ENCODE data around the gene SV2B.

SV2B gene

DNA sequence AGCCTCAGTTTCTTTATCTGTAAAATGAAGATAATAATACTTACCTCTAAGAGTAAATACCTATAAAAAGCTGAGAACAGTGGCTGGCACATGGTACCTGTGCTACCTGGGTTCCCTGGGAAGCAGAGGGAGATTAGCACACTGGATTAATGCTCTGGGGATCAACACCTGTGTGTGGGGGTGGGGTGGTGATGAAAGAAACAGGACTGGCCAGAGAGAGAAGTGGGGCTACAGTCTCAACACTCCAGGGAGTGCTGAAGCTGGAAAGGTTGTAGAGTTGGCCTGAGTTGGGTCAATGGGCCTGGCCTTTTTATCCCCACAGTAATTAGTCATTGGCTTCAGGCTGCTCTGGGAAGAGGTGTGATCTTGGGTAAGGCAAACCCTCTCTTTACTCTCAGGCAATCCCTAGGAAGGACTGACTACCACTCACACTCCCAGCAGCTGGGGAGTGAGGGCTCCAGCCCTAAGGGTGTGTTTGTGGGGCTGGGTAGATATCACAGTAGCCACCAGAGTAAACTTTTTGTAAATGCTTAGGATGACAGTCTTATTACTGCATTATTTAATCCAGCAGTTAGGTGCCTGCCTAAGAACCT, 102.5 kb downstream of the SV2B start:
- H3K27ac ChIP-seq = no peak overlapping the region
- TF ChIP-seq, protein P1, sequence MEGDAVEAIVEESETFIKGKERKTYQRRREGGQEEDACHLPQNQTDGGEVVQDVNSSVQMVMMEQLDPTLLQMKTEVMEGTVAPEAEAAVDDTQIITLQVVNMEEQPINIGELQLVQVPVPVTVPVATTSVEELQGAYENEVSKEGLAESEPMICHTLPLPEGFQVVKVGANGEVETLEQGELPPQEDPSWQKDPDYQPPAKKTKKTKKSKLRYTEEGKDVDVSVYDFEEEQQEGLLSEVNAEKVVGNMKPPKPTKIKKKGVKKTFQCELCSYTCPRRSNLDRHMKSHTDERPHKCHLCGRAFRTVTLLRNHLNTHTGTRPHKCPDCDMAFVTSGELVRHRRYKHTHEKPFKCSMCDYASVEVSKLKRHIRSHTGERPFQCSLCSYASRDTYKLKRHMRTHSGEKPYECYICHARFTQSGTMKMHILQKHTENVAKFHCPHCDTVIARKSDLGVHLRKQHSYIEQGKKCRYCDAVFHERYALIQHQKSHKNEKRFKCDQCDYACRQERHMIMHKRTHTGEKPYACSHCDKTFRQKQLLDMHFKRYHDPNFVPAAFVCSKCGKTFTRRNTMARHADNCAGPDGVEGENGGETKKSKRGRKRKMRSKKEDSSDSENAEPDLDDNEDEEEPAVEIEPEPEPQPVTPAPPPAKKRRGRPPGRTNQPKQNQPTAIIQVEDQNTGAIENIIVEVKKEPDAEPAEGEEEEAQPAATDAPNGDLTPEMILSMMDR (IDR thresholded peaks at IDR 0.05) = no peak
- TF ChIP-seq ZFX (IDR thresholded peaks at IDR 0.05; ENCODE audit: borderline replicate concordance) = no peak

DNA sequence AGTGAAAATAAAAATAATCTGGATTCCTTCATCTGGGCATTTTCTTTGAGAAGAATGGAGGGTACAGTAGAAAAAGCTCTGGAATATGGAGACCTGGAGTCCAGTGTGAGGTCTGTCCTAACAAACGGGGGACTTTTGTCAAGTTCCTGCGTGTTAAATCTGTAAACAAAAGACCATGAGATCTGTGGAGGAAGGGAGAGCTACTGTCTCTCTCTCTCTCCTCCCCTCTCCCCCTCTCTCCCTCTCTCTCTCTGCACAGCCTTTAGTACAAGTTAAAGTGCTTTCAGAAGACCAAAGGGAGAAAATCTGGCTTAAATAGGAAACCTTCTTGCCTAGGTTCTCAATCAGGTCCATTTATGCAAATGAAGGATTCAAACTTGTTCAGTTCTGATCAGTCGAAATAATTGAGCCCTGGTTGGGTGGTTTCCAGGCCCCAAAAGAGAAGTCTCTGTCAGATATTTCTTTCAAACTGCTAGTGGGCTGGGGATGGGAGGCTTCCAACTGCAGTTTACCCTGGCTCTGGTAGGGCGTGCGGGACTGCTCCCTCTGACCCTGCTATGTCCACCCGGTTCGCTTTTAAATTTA, 103.7 kb downstream of the SV2B start:
- TF ChIP-seq, protein P1 (IDR thresholded peaks at IDR 0.05) = no peak
- no peak for TF ChIP-seq ZFX (IDR thresholded peaks at IDR 0.05; ENCODE audit: borderline replicate concordance)
- no peak overlapping the region for H3K27ac ChIP-seq

DNA sequence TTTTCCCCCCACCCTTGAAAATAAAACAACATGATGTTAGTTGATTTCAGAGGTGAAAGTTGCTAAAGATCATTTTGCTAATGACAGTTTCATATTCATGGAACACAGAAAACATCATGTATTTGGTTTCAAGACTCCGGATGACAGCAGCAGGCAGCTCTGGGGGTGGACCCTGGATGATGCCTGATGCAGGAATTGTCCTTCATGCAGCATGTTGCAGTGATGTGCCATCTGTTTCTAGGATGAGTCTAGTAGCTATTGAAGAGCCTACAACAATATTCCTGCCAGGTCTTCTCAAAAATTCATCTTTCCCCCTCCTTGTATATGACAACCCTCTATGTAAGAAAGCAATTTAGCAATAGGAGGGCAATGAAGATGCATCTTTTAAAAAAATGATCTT, 108.3 kb downstream of the SV2B start:
- TF ChIP-seq, protein P1 (IDR thresholded peaks at IDR 0.05) = no peak
- no peak for TF ChIP-seq ZFX (IDR thresholded peaks at IDR 0.05; ENCODE audit: borderline replicate concordance)

DNA sequence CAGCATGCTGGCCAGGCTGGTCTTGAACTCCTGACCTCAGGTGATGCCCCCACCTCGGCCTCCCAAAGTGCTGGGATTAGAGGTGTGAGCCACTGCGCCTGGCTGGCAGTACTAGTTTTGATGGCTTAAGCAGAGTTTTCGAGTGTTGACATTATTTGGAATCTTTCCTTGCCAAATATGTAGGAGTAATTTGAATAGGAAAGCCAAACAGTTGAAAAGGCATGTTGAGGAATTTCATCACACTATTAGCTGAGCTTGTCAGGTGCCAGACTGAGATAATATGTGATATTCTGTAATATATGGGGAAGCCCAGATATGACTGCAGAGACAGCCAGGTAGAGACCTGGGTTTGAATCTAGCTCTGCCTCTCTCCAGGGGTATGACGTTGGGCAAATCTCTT, 109.3 kb downstream of the SV2B start:
- no peak for TF ChIP-seq ZFX (IDR thresholded peaks at IDR 0.05; ENCODE audit: borderline replicate concordance)
- TF ChIP-seq, protein P1 (IDR thresholded peaks at IDR 0.05) = no peak
- no peak overlapping the region for H3K27ac ChIP-seq

More for the DNA sequence above, 108.3 kb downstream of the SV2B start:
- H3K27ac ChIP-seq = no peak overlapping the region

DNA sequence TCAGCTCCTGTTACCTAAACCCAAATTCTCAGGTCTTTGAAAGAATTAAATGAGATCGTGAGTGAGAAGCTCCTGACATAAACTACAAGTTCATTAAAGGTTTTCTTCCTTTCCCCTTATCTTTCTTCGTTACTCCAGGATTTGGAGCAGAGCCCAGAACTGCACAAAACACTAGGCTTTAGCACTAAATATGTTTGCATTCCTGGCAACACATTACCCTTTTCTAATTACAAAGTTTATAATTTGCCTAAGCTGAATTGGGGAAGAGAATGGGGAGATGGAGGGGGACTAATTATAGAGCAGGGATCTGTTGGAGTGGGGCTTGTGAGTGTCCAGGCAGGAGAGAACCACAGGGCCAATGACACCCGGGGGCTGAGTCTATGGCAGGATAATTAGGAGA, 109.7 kb downstream of the SV2B start:
- H3K27ac ChIP-seq = no peak overlapping the region
- TF ChIP-seq ZFX (IDR thresholded peaks at IDR 0.05; ENCODE audit: borderline replicate concordance) = no peak
- TF ChIP-seq, protein P1 (IDR thresholded peaks at IDR 0.05) = no peak

DNA sequence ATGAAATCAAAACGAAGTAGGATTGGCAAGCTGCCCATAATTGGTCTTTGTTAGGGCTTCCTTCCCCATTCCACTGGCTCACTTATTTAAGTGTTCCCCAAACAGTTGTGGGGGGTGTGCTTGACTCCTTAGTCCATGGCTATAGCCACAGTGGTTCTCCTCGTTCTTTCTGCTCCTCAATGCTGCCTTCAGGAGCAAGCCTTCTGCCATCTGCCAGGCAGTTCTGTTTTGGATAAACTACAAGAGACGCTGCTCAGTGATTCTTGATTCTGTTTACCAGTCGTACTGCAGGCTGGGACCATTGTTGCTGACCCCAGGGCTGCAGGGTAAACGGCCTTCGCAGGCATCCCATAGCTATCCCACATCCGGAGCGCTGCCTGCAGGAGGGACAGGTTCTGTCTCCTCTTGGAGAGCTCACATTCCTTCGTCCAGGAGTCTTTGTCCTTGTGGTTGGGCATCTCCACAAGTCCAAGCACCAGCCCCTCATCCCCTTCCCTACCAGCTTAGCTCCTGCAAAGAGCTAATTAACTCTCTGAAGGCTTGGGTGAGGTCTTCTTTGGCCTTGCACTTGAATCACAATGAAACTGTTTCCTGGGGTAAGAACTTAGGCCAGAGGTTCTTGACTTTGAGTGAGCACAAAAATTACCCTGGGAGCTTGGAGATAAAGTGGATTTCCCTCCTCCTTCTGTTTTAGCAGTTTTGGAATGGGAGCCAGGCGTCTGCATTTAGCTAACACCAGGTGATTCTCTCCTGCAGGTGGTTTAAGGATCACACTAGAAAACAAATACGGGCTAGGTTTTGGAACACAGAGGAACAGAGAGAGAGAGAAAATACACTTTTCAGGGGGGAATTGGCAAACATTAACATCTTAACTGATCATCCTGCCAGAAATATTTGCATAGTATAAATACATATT, 114.9 kb downstream of the SV2B start:
- TF ChIP-seq ZFX (IDR thresholded peaks at IDR 0.05; ENCODE audit: borderline replicate concordance) = no peak
- TF ChIP-seq, protein P1 (IDR thresholded peaks at IDR 0.05) = no peak
- H3K27ac ChIP-seq = no peak overlapping the region

Measured in 22Rv1 (cell line).